ENCODE data around the gene NTF4.
"Not testable (repeated sequence)": the region's sequence is repeated elsewhere in the genome, so short reads cannot be mapped to it uniquely, and the experiment has no call there.

The NTF4 gene

DNA sequence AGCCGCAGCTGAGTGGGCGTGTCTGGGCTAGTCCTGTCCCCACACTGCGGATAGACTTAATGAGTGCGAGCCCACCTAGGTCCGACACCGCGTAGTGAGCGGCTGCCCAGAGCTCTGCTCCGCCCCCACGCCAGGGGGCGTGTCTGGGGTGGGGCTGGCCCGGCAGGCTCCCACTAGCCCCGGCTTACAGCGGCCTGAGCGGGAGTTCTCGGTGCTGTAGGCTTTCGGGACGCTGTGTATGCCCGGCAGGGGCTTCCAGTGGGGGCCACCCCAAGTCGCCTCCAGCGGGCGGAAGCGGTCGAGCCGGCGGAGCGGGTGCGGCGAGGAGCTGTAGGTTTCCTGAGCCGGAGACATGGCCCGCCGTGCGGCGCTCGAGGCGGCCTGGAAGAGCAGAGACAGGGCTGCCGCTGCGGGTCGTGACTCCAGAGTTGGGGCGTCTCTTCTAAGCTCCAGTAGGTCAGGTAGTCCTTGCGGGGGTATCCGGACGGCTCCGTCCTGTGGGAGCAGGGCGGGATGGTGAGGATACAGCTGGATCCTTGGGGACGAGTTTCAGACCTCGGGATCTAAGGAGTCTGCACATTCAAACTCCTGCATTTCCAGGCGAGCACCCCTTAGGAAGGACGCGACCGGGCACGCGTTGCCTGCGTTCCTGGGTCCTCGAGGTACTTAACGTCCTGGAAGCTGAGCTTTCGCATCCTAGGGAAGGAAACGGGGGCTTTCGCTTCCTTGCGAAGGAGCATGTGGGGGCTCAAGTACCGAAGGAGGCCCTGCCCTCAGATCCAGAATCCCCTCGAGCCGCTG lies 8.3 kb downstream of the NTF4 start:
- peak; percentile 61 for DNase-seq

- not testable (repeated sequence) for DNase-seq
Measured at GRCh38 chr19:49050376-49051033, 14.1 kb downstream of the NTF4 start.

- not testable (repeated sequence) for DNase-seq
Measured at GRCh38 chr19:49049834-49050233, 14.8 kb downstream of the NTF4 start.

DNA sequence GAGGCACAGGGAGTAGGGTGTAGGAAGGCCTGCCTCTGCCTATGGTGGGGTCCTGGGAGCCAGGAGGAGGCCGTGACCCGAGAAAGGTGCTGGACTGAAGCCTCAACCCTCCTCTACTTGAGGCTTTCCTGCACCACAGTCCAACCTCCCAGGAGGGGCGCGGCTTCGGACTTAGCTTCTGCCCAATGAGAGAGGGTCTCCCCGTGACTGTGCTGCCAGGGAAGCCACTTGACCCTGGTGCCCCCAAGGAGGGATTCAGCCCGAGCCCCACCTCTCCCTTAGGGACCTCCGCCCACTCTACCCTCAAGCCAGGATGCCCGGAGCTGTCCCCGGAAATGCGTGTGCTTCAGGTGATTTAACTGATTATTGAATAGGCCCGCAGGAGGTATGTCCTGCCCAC lies 15.6 kb downstream of the NTF4 start, which contains the start of gene CGB8:
Gene CGB8, minus strand, starts transcription at position 101 of the 400 bp plus-strand sequence. CDS start 372 bp downstream, outside the sequence.
- DNase-seq: not testable (repeated sequence)

- not testable (repeated sequence) for DNase-seq
Measured at GRCh38 chr19:49043548-49043947, 21.1 kb downstream of the NTF4 start, which contains the start of gene CGB5. Gene CGB5, plus strand, starts transcription at chr19:49043848. Its CDS starts 362 bp downstream, at chr19:49044210.

- not testable (repeated sequence) for DNase-seq
Measured at GRCh38 chr19:49042666-49043065, 22.0 kb downstream of the NTF4 start.

DNA sequence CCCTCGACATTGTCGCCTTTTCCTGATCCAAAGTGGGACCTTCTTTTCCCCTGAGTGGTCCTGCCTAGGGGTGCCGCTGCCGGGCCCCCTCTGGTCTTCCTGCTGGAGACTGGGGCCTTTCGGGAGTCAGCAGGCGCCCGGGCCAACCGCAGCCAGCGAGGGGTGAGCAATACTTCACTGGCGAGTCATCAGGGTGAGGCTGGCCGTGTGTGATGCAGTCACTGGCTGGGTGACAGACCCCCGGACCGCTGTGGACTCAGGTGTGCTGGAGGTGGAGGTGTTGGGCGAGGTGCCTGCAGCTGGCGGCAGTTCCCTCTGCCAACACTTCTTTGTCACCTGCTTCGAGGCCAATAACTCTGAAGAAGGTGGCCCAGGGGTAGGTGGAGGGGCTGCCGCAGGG lies 22.4 kb downstream of the NTF4 start:
- no peak for DNase-seq

GRCh38 chr19:49039736-49040135 lies 24.9 kb downstream of the NTF4 start:
- not testable (repeated sequence) for DNase-seq

DNA sequence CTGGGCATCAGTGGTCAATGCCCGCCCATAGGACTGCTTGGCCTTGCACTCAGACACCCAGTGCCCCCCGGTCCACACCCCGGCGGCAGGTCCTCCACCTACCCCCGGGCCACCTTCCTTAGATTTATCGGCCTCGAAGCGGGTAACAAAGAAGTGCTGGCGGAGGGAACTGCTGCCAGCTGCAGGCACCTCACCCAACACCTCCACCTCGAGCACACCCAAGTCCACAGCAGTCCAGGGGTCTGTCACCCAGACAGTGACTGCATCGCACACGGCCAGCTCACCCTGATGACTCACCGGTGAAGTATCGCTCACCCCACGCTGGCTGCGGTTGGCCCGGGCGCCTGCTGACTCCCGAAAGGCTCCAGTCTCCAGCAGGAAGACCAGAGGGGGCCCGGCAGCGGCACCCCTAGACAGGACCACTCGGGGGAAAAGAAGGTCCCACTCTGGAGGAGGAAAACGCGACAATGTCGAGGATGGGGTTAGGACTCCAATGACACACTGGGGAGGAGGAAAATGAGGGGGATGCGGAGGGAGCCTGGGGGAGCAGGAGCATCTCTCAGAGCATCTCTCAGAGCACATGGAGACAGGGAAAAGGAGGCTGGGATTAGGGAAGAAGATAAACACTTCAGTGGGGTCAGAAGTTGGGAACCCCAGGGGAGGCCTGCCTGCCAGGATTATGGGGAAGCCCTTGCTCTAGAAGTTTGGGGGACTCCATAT lies 25.9 kb downstream of the NTF4 start:
- not testable (repeated sequence) for DNase-seq

DNA sequence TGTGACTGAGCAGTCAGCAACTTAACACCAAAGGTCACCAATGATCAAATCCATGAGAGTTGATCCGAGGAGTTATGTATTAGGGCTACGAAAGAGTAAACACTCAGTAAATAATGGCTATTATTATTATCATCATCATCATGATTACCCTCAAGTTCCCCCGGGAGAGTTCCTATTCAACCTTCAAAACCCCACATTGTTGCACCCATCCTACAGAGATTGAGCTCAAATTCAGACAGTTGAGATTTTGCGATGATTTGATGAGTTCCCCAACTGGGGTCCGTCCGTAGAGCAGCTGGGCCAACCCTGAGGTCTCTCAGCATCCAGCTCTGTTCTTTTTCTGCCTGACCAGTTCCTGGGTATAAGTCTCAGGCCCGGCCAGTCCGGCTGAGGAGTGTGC lies 26.5 kb downstream of the NTF4 start:
- DNase-seq: not testable (repeated sequence)

DNA sequence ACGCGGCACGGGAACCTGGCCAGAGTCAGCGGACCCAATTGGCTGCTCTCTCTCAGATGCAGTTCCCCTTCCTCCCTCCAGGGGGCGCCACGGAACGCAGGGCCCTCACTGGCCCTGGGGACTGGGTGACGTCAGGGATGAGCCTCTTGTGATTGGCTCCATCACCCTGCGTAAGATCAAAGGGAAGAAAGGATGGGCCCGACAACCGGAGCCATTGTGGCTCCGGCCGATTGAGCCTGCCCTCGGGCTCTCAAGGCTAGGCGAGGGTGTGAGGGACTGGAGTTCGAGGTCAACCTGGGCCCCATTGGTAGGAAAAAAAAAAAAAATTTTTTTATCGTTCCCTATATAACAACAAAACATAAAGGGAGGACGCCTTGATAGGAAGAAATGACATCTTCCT lies 27.8 kb downstream of the NTF4 start, which contains the start of gene CGB1:
Gene CGB1, minus strand, starts transcription at position 81 of the 400 bp plus-strand sequence. CDS start 184 bp downstream, outside the sequence.
- DNase-seq: peak; percentile 68

GRCh38 chr19:49031642-49032301 lies 32.8 kb downstream of the NTF4 start, which contains the start of gene CGB2:
Gene CGB2, plus strand, starts transcription at chr19:49031890. Its CDS starts 206 bp downstream, at chr19:49032096.
- DNase-seq: peak; percentile 83

GRCh38 chr19:49030323-49030722 lies 34.3 kb downstream of the NTF4 start:
- DNase-seq: not testable (repeated sequence)

GRCh38 chr19:49029749-49030148 lies 34.9 kb downstream of the NTF4 start:
- not testable (repeated sequence) for DNase-seq

GRCh38 chr19:49028686-49029085 lies 35.9 kb downstream of the NTF4 start:
- DNase-seq: not testable (repeated sequence)

DNA sequence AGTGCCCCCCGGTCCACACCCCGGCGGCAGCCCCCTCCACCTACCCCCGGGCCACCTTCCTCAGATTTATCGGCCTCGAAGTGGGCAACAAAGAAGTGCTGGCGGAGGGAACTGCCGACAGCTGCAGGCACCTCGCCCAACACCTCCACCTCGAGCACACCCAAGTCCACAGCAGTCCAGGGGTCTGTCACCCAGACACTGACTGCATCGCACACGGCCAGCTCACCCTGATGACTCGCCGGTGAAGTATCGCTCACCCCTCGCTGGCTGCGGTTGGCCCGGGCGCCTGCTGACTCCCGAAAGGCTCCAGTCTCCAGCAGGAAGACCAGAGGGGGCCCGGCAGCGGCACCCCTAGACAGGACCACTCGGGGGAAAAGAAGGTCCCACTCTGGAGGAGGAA lies 39.0 kb downstream of the NTF4 start:
- not testable (repeated sequence) for DNase-seq

DNA sequence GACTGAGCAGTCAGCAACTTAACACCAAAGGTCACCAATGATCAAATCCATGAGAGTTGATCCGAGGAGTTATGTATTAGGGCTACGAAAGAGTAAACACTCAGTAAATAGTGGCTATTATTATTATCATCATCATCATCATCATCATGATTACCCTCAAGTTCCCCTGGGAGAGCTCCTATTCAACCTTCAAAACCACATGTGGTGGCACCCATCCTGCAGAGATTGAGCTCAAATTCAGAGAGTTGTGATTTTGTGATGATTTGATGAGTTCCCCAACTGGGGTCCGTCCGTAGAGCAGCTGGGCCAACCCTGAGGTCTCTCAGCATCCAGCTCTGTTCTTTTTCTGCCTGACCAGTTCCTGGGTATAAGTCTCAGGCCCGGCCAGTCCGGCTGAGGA lies 39.5 kb downstream of the NTF4 start:
- not testable (repeated sequence) for DNase-seq

GRCh38 chr19:49024233-49024632 lies 40.4 kb downstream of the NTF4 start, which contains the start of gene CGB3:
Gene CGB3, minus strand, starts transcription at chr19:49024333. Its CDS starts 362 bp downstream, at chr19:49023971.
- DNase-seq: not testable (repeated sequence)

- DNase-seq: no peak
Measured at GRCh38 chr19:49022116-49022515, 42.5 kb downstream of the NTF4 start.

- peak; percentile 18 for DNase-seq
Measured at GRCh38 chr19:49020931-49021895, 43.4 kb downstream of the NTF4 start.

- no peak for DNase-seq
Measured at GRCh38 chr19:49020342-49020741, 44.3 kb downstream of the NTF4 start.

Measured in hematopoietic multipotent progenitor cell treated with erythropoietin and hydrocortisone succinate and interleukin-3 and kit ligand, for 4 days (in vitro differentiated cells).